GM19463 (cell line): ENCODE results near the gene PPFIA2.
A peak's percentile ranks its signal among the peaks of the same experiment; 100 is the strongest.

Experiments
- ATAC-seq: cut with Tn5 transposase; IDR thresholded peaks from one replicate; pipeline ENCODE4 v1.9.1; 2021; ENCODE audit warnings: mild to moderate bottlenecking, moderate library complexity; ENCODE audit not compliant: unreplicated experiment

The PPFIA2 gene

GRCh38 chr12:81465191-81465590, 294.0 kb downstream of the PPFIA2 start:
- no peak for ATAC-seq

DNA sequence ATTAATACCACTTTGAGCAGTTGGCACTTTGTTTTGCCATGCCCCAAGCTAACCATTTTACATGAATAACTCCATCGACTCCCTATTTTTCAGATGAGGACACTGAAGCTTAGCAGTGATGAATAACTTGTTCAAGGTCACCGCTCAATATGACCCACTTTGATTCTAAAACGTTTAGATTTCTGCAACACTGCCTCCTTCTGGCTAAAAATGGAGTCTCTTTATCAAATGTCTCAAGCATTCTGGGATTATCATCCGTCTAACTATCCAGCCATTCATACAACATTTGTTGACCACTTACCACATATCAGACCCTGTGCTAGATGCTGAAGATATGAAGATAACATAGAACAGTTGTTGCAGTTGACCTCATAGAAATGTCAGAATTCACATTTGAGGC, 298.0 kb downstream of the PPFIA2 start:
- no peak for ATAC-seq

DNA sequence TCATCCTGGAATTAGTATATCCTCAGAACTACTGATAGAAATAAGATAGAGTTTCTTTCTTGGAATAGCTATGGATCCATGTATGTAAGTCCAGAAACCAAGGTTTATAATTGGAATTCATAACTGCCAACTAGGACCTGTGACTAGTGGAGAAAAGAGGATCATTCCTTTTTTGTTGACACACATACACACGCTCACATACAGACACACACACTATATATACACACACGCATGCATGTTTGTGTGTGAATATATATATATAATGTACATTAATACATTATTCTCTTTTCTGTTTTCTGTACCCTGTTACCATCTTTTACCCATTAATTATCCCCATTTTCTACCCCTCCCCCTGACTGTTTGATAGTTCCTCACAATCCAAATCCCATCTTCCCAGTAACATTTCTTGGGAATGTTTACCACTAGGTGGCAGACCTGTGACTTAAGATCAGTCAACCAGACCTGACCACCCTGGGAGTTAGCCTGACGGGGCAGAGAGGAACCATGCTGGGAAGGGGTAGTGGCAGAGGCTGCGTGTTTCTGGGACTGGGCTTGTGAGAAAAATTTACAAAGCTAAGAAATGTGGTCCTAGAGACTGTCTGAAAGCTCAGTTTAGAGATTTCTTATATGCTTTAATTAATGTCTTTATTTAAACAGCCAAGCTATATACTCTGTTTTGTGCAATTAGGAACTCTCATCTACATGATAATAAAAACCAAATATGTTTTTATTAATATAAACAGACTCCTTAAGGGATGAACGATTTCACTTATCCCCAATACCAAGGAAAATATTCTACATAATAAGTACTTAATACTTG, 308.0 kb downstream of the PPFIA2 start:
- peak; percentile 80 for ATAC-seq

GRCh38 chr12:81441629-81442028, 317.5 kb downstream of the PPFIA2 start:
- no peak for ATAC-seq

DNA sequence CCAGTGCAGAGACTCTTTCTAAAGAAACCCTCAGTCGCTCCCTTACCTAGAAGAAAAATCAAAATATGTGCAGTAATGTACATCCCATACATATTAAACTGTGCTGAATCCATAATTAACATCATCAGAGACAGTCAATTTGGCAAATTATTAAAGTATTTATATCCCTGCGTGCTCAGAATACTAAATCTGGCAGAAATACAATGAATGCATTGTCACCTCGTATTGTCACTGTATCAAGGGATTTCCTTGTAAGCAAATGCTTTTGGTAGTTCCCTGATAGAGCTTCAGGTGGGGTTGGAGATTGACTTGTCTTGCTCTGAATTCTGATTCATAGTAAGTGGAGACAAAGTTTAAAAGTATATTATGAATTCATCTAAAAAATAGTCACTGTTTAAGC, 319.1 kb downstream of the PPFIA2 start:
- no peak for ATAC-seq

GRCh38 chr12:81439344-81439743, 319.8 kb downstream of the PPFIA2 start:
- ATAC-seq, result no peak

DNA sequence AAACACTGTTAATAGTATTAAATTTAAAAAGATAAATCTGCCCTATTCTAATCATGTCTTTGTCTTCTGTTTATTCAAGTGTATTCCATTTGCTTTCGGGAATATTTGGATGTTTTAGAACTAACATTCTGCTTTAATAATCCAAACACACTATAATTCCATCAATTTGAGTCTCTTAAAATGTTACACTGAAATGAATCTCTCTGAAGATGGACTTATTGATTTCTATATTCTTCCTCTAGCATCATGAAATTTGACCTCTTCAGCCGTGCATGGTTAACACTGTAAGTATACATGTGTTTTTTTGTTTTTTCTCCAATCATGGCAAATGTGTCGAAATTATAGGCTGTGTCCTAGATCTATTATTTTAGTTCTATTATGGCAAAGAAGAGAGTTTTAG, 342.1 kb downstream of the PPFIA2 start:
- no peak for ATAC-seq

DNA sequence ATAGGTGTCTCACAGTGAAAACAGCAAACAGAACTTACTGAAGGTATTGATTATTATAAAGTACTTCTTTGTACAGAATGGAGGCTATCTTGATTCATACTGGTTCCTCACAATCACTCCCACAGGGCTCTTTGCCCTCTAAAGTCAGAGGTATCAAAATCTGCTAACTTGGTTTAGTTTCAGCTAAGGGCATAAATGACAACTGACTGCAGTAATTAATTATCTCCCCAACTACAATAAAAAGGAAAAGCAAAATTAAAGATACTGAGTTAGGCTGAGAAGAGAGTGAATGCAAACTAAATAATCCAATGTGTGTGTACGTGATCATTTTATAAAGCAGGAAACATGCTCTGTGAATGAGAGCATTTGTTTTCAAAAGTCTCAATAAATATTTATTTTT, 342.6 kb downstream of the PPFIA2 start:
- no peak for ATAC-seq

GRCh38 chr12:81414441-81414840, 344.7 kb downstream of the PPFIA2 start:
- ATAC-seq, result no peak

- no peak for ATAC-seq
Observed at GRCh38 chr12:81412940-81413339, 346.2 kb downstream of the PPFIA2 start.

GRCh38 chr12:81403348-81403747, 355.8 kb downstream of the PPFIA2 start:
- no peak for ATAC-seq

DNA sequence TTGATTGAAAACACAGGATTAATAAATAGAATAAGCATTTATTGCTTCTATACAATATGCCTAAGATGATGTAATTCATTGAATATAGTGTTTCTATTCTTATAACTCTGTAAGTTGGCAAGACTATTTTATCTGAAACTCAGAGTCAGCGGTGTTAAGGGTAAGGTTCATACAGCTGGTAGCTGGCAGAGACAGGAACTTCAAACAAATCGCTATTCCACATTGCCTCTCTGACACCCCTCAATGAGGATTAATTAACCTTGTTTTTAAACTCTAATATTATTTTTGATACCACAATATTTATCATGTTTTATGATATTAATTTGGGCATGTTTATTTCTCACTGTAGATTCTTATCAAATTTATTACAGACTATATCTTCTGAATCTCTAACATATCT, 357.9 kb downstream of the PPFIA2 start:
- no peak for ATAC-seq

- ATAC-seq, result no peak
Observed at GRCh38 chr12:81400024-81400423, 359.1 kb downstream of the PPFIA2 start.

DNA sequence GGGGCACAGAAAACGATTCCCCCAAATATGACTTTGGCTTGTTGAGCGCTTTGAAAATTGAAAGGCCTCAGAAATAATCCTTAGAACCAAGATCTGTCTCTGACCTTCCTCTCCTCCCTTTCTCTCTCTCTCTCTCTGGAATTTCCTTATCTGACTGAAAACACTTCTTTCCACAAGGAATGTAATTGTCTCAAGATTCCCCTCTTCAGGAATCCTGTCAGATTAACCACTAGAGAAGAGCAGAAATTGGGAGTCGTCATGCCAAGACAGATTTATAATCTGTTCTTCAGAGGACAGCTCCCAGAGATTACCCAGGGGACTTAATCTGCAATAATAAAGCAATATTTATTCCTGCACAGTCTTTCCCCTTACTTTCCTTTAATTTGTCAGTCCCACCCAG, 363.7 kb downstream of the PPFIA2 start:
- ATAC-seq, result no peak

DNA sequence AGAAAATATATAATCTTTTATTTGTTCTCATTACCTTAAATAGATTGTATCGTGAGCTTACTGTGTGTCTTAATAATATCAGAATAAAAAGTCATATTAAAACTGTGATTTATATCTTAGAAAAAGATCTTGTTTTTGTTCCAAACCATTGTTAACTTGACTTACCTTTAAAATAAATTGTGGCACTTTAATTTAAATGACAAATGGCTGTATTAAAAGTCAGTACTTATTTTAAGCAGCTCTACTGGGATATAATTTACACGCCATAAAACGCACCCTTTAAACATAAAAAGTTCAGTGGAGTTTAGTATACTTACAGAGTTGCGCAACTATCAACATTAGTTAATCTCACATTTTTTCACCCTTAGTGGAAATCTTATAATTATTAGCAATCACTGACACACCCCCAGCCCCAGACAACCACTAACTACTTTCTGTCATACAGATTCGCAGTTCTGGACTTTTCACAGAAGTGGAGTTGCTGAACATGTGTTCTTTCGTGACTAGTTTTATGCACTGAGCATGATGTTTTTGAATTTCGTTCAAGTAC, 369.5 kb downstream of the PPFIA2 start:
- no peak for ATAC-seq

- no peak for ATAC-seq
Observed at GRCh38 chr12:81386101-81386500, 373.0 kb downstream of the PPFIA2 start.

GRCh38 chr12:81381951-81382350, 377.2 kb downstream of the PPFIA2 start:
- ATAC-seq, result no peak

DNA sequence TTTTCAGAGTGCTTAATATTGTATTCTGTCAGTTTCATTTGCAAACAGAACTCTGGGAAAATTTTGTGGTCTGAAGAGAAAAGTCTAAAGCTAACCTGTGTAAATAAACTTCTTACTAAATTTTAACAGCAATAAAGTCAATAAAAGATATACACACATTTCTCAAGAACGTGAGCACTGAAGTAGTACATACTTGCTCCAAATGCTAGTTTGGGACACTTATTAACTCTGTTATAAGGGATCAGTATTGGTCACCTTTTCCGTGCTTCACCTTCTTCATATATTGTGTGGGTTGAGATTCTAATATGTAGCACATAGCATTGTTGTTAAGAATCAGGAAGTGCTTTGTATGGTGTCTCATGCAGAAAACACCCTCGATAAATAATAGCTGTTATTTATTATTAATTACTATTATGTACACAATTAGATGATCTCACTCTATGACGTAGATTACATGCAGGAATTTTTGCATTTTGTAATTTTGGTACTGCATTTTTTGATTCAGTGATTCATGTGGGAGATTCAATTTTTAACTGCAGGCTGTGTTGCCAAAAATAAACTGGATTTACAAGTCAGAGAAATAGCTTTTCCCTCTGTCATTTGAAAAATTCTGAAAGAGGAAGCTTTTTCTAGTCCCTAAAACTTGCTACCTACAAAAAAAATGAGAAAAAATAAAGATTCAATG, 380.4 kb downstream of the PPFIA2 start:
- ATAC-seq, result no peak

DNA sequence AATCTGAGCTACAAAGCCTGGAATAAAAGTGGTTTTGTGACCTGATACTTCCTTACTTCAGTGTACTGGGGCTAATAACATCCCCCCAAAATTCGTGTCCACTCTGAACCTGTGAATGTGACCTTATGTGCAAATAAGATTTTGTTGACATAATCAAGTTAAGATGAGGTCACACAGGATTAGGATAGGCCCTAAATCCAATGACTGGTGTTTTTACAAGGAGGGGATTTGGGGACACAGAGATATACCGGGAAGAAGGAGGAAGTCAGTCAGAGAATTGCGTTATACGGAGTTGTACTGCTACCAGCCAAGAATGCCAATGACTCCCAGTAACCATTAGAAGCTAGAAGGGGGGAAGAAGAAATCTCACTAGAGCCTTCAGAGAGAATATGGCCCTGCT, 381.4 kb downstream of the PPFIA2 start:
- no peak for ATAC-seq

GRCh38 chr12:81375969-81376368, 383.2 kb downstream of the PPFIA2 start:
- no peak for ATAC-seq

DNA sequence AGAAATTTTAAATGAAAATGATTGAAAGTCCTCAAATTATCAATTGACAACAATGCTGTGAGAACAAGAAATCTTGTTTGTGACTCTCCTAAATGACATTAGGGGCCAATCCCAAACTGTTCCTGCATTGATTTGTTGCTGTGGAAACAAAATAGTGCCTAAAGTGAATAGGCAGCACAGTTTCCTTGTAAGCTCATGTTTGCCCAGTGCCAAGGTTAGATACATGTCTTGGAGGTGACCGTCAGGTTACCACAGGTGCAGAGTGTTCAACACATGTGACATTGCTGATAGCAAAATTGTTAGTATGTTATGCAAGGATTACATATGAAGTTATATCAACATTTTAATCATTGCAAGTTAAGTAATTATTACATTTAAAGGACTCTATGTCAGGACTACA, 388.7 kb downstream of the PPFIA2 start:
- no peak for ATAC-seq

GRCh38 chr12:81369175-81369574, 390.0 kb downstream of the PPFIA2 start:
- ATAC-seq, result no peak
